Activated naive CD8-positive, alpha-beta T cell (primary cell): ENCODE results near the gene TMEM191B.
"Not testable (repeated sequence)": the region's sequence is repeated elsewhere in the genome, so short reads cannot be mapped to it uniquely, and the experiment has no call there.

Experiments used
- H3K27ac Mint-ChIP-seq: one replicate; pipeline ENCODE4 v1.8.0; 2021; ENCODE audit warnings: mixed read lengths
- H3K27me3 Mint-ChIP-seq: one replicate; pipeline ENCODE4 v1.8.0; 2021; ENCODE audit warnings: mixed read lengths
- H3K36me3 Mint-ChIP-seq: one replicate; pipeline ENCODE4 v1.8.0; 2021; ENCODE audit warnings: mixed read lengths
- H3K4me1 Mint-ChIP-seq: one replicate; pipeline ENCODE4 v1.8.0; 2021; ENCODE audit warnings: low read depth, mixed read lengths
- H3K4me3 Mint-ChIP-seq: one replicate; pipeline ENCODE4 v1.8.0; 2021; ENCODE audit warnings: mild to moderate bottlenecking, mixed read lengths
- H3K9me3 Mint-ChIP-seq: one replicate; pipeline ENCODE4 v1.8.0; 2021; ENCODE audit warnings: low read depth, mixed read lengths

Gene TMEM191B

DNA sequence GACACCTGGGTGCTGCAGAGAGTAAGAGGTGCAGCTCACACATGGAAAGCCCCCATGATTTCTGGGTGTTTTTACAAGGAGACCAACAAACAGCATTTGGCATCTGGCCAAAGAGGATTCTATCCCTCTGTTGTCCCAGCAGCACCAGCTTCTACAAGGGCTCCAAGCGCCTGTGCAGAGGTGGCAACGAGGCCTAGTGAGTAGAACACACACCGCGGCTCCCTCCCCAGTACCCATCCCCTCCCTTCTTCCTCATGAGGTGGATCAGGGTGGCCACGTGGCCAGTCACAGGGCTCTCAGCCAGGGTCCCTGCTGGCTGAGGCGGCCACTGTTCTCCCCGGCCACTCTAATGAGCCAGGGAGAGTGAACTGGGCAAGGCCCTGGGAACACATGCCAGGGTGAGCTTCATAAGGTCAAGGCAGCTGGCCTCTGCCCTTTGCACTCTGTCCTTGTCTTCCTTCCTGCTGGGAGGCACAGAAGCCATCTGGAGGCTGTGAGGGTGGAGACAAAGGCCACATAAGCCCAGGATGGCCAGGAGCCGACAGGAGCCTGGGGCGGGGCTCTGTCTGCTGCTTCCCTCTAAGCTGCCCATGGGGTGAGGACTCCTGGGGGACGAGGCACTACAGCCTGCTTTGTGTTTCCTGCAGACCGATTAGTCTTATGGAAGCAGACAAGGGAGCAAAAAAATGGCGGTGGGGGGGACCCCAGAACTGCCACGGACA is 22.0 kb downstream of the TMEM191B start:
- not testable (repeated sequence) for H3K4me1 Mint-ChIP-seq, H3K27me3 Mint-ChIP-seq, H3K9me3 Mint-ChIP-seq, H3K4me3 Mint-ChIP-seq, H3K27ac Mint-ChIP-seq, H3K36me3 Mint-ChIP-seq

- not testable (repeated sequence) for H3K27ac Mint-ChIP-seq, H3K4me1 Mint-ChIP-seq, H3K4me3 Mint-ChIP-seq, H3K36me3 Mint-ChIP-seq, H3K27me3 Mint-ChIP-seq, H3K9me3 Mint-ChIP-seq
These were observed 23.4 kb downstream of the TMEM191B start for GRCh38 chr22:18551046-18551445.

GRCh38 chr22:18552839-18553597 is 25.4 kb downstream of the TMEM191B start:
- not testable (repeated sequence) for H3K4me3 Mint-ChIP-seq, H3K9me3 Mint-ChIP-seq, H3K4me1 Mint-ChIP-seq, H3K36me3 Mint-ChIP-seq, H3K27ac Mint-ChIP-seq, H3K27me3 Mint-ChIP-seq

- not testable (repeated sequence) for H3K9me3 Mint-ChIP-seq, H3K27me3 Mint-ChIP-seq, H3K36me3 Mint-ChIP-seq, H3K4me3 Mint-ChIP-seq, H3K4me1 Mint-ChIP-seq, H3K27ac Mint-ChIP-seq
These were observed 27.0 kb downstream of the TMEM191B start for GRCh38 chr22:18554280-18555256.

DNA sequence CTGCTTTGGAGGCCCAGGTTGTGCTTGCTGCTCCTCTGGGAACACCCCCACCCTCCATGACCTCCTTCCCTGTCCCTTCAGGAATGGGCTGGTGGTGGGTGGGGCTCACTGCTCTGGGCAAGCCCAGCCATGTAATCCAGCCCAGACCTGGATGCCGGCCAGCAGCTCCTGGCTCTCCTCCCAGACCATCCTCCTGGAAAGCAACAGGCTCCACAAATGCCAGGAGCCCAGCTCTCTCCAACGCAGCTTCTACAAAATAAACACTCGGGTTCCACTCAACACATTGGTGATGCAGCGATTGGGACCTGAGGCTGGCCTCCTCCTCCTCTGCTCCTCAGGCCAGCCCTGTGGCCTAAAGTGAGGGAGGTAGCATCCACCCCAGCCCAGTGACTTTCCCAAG is 30.9 kb downstream of the TMEM191B start:
- H3K4me1 Mint-ChIP-seq, H3K27me3 Mint-ChIP-seq, H3K9me3 Mint-ChIP-seq, H3K36me3 Mint-ChIP-seq, H3K4me3 Mint-ChIP-seq, H3K27ac Mint-ChIP-seq: not testable (repeated sequence)

DNA sequence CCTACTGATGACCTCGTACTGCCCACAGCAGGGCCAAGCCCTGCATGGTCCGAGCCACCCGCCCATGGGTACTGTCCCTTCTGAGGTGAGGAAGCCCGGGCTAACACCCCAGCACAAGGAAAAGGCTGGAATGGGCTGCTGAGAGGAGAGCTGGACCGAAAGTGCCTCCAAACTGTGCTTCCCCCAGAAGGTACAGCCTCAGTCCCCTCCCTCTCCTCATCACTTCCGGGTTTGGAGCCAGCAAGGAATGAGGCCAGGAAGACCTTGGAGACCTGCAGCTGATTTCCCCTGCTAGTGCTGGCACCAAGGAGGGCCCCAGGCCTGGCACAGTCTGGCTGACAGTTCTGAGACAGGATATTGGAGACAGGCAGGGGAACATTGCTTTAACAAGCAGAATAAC is 31.3 kb downstream of the TMEM191B start:
- not testable (repeated sequence) for H3K4me3 Mint-ChIP-seq, H3K36me3 Mint-ChIP-seq, H3K4me1 Mint-ChIP-seq, H3K27ac Mint-ChIP-seq, H3K9me3 Mint-ChIP-seq, H3K27me3 Mint-ChIP-seq

DNA sequence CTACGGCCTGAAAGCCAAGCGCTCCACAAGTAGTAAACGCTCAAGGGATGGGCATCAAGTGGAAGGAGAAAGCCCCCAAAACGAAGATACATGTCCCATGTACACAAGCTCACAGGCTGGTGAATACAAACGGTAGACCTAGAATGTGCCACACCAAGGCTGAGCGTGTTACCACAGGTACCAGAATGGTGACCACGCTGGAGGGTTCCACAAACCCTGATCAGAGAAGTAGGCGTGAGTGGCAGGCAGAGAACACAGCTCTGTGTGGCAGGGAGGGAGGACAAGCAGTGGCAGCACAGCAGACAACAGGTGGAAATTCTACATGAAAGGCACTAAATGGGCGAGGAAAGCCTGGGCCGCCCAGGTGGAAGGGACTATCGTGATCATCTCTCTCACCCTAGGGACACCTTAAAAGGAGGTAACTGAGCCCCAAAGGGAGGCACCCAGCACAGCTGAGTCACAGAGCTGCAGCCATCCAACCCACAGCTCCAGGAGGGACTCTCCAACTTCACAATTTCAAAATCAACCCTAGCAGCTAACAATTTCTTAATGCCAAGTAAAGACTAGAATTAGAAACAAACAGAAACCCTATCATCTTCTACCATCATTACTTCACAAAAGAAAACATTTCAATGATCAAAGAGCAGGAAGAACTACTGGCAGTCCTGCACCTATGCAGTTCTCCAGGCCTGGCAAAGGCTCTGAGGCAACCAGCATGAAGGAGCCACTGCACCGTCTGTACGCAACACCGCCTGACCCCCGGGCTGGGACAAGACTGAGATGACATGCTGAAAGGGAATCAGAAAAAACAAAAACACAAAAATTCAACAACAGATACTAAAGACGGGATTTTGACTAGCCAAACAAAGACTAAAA is 32.7 kb downstream of the TMEM191B start:
- not testable (repeated sequence) for H3K36me3 Mint-ChIP-seq, H3K4me1 Mint-ChIP-seq, H3K27ac Mint-ChIP-seq, H3K27me3 Mint-ChIP-seq, H3K4me3 Mint-ChIP-seq, H3K9me3 Mint-ChIP-seq

- not testable (repeated sequence) for H3K36me3 Mint-ChIP-seq, H3K27ac Mint-ChIP-seq, H3K4me3 Mint-ChIP-seq, H3K9me3 Mint-ChIP-seq, H3K27me3 Mint-ChIP-seq, H3K4me1 Mint-ChIP-seq
These were observed 43.1 kb downstream of the TMEM191B start for GRCh38 chr22:18570509-18571246.

DNA sequence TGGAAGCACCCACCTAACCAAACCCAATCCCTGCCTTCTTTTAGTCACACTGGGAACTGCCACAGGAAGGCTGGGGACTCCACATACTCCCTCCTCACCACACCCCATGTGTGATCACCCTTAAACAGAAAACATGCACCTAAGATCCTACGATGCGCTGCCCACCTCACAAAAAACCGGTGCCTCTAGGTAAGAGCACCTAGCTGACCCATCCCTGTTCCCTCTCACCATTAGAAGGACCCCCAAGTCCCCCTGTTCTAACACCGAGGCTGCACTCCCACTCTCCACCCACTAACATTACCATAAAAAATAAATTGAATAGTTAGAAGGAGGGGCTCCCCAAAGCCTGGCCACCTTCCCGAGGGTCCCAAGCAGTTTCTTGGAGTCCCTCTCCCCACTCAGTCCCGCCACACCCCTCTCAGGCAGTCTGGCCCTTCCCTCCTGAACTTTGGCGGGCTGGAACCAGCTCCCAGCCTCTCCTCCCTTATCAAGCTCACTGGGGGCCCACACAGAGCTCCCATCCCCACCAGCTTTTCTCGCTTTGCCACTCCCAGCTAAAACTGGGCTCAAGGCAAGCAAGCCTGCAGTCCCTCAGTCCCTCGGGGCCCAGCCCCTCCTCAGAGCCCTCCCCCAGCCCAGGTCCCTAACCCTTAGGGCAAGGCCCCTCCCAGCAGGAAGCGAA is 46.0 kb downstream of the TMEM191B start:
- H3K4me1 Mint-ChIP-seq, H3K27ac Mint-ChIP-seq, H3K27me3 Mint-ChIP-seq, H3K4me3 Mint-ChIP-seq, H3K9me3 Mint-ChIP-seq, H3K36me3 Mint-ChIP-seq: not testable (repeated sequence)

GRCh38 chr22:18574555-18574954 is 47.0 kb downstream of the TMEM191B start:
- not testable (repeated sequence) for H3K4me1 Mint-ChIP-seq, H3K27me3 Mint-ChIP-seq, H3K4me3 Mint-ChIP-seq, H3K36me3 Mint-ChIP-seq, H3K9me3 Mint-ChIP-seq, H3K27ac Mint-ChIP-seq

- not testable (repeated sequence) for H3K27me3 Mint-ChIP-seq, H3K4me3 Mint-ChIP-seq, H3K9me3 Mint-ChIP-seq, H3K36me3 Mint-ChIP-seq, H3K4me1 Mint-ChIP-seq, H3K27ac Mint-ChIP-seq
These were observed 48.1 kb downstream of the TMEM191B start for GRCh38 chr22:18575686-18576085.

DNA sequence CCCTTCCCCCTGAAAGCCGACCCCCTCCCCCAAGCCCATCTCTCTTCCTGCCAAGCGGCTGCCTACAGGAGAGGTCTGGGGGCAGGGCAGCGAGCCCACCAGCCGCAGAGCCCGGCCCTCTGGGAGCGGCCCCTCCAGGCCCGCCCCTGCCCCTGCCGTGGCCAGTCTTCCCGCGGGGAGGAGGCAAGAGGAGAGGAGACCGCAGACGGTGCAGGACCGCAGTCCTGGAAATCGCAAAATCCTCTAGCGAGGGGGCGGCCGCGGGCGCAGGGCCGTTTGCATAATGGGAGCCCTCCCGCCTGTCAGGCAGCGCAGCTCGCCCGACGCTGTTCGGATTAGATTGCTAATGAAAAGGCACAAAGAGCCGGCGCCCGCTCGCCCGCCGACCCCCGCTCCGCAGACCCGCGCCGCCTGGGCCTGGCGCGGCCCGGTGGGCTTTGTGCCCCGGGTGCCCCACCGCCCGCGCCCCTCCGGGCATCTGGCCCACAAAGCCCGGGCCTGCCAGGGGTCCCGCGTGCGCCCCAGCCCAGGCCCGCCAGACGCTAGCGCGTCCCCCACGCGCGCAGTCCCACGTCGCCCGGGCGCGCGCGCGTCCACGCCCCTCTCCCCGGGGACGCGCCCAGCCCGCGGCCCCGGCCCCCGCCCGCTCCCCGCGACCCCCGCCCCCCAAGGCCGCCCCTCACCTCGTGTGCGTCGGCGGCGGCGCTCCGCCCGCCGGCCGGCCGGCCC is 49.7 kb downstream of the TMEM191B start:
- H3K4me1 Mint-ChIP-seq, H3K4me3 Mint-ChIP-seq: not testable (repeated sequence)

DNA sequence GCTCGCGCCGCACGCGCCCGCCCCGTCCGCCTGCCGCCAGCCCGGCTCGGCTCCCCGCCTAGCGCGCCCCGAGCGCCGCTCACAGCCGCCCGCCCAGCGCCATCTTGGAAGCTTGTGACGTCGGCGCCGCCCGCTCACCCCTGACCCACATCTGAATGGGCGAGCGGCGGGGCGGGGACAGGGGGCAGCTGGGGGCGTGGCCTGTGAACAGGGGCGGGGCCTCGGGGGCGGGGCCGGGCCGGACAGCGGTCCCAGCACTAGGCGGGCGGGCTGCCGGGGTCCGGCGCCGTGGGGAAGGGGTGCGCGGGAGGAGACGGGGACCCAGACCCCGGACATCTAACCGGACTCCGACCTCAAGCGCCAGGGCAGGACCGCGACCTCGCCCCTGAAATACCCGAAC is 50.2 kb downstream of the TMEM191B start:
- H3K36me3 Mint-ChIP-seq, H3K4me3 Mint-ChIP-seq, H3K27ac Mint-ChIP-seq, H3K9me3 Mint-ChIP-seq, H3K27me3 Mint-ChIP-seq, H3K4me1 Mint-ChIP-seq: not testable (repeated sequence)

More for the DNA sequence above, 49.7 kb downstream of the TMEM191B start:
- H3K27ac Mint-ChIP-seq, H3K36me3 Mint-ChIP-seq, H3K9me3 Mint-ChIP-seq, H3K27me3 Mint-ChIP-seq: not testable (repeated sequence)
